HEK293T (cell line): ENCODE measurements around the gene BCAP31.

Experiments used
- CTCF ChIA-PET: fragments of 350-600 bp; formaldehyde crosslinking; extraction: SDS; loops from one replicate; lab custom pipeline; 2021; ENCODE audit warnings: antibody characterized with exemption, inconsistent platforms; lab: Yijun Ruan, JAX
- POLR2A ChIA-PET: fragments of 350-600 bp; formaldehyde crosslinking; extraction: SDS; loops from one replicate; lab custom pipeline; 2020; ENCODE audit warnings: antibody characterized with exemption, inconsistent platforms; lab: Yijun Ruan, JAX
- DNase-seq: peaks from one replicate; pipeline ENCODE4 v3.0.0; 2012; ENCODE audit warnings: mixed read lengths; ENCODE audit errors: extremely low spot score
- ARNT ChIP-seq: fragments of 450-650 bp; IDR thresholded peaks from 2 replicates; pipeline ENCODE4 v1.6.1; 2017; ENCODE audit warnings: mild to moderate bottlenecking
- BHLHE40 ChIP-seq: fragments of 450-650 bp; IDR thresholded peaks from 2 replicates; pipeline ENCODE4 v1.6.1; 2016; ENCODE audit warnings: mild to moderate bottlenecking, moderate library complexity, borderline replicate concordance
- CTBP1 ChIP-seq: fragments of 450-650 bp; IDR thresholded peaks from 2 replicates; pipeline ENCODE4 v1.6.1; 2016; ENCODE audit warnings: borderline replicate concordance
- ELF4 ChIP-seq: fragments of 450-650 bp; IDR thresholded peaks from 2 replicates; pipeline ENCODE4 v1.6.1; 2017; ENCODE audit warnings: antibody characterized with exemption
- FOXA1 ChIP-seq: fragments of 450-650 bp; IDR thresholded peaks from 2 replicates; pipeline ENCODE4 v1.6.1; 2016; ENCODE audit warnings: mild to moderate bottlenecking
- FOXM1 ChIP-seq: fragments of 450-650 bp; IDR thresholded peaks from 2 replicates; pipeline ENCODE4 v1.6.1; 2017; ENCODE audit warnings: mild to moderate bottlenecking, borderline replicate concordance
- HDGF ChIP-seq: fragments of 450-650 bp; IDR thresholded peaks from 2 replicates; pipeline ENCODE4 v1.6.1; 2017; ENCODE audit warnings: antibody characterized with exemption, borderline replicate concordance
- L3MBTL2 ChIP-seq: fragments of 450-650 bp; conservative IDR thresholded peaks from 2 replicates; pipeline ENCODE4 v1.6.1; 2016; ENCODE audit warnings: mild to moderate bottlenecking
- LEF1 ChIP-seq: fragments of 450-650 bp; IDR thresholded peaks from 2 replicates; pipeline ENCODE4 v1.6.1; 2017; ENCODE audit warnings: mild to moderate bottlenecking, borderline replicate concordance
- SUZ12 ChIP-seq: fragments of 450-650 bp; IDR thresholded peaks from 2 replicates; pipeline ENCODE4 v1.6.1; 2016; ENCODE audit warnings: mild to moderate bottlenecking
- TARDBP ChIP-seq: fragments of 450-650 bp; IDR thresholded peaks from 2 replicates; pipeline ENCODE4 v1.6.1; 2016
- ZNF384 ChIP-seq: fragments of 450-650 bp; IDR thresholded peaks from 2 replicates; pipeline ENCODE4 v1.6.1; 2016
- TF ChIP-seq, protein P1 (sequence below): fragments of 450-650 bp; IDR thresholded peaks from 2 replicates; pipeline ENCODE4 v1.6.1; 2016

The BCAP31 gene

GRCh38 chrX:153728095-153728494 lies 3.9 kb upstream of the BCAP31 start:
- TF ChIP-seq HDGF (no peak), ELF4 (no peak), ARNT (no peak), L3MBTL2 (no peak), TARDBP (no peak), FOXM1 (no peak), ZNF384 (no peak)
- DNase-seq: no peak
- ChIA-PET POLR2A (no interaction called here), CTCF (no interaction called here)

GRCh38 chrX:153727123-153727931 lies 3.1 kb upstream of the BCAP31 start:
- POLR2A ChIA-PET: no interaction called here
- CTCF ChIA-PET: interaction anchor here (0.6 kb wide), 1 partner anchor 235 kb away, joined by 4 read pairs; no protein-coding TSS in a partner anchor
- no peak for DNase-seq
- TF ChIP-seq TARDBP: no peak
- no peak for TF ChIP-seq ARNT
- no peak for TF ChIP-seq HDGF
- no peak for TF ChIP-seq FOXM1
- TF ChIP-seq ZNF384: no peak
- no peak for TF ChIP-seq BHLHE40
- TF ChIP-seq CTBP1: no peak
- TF ChIP-seq ELF4: no peak

- DNase-seq: no peak
- POLR2A ChIA-PET: no interaction called here
- TF ChIP-seq, protein P1, sequence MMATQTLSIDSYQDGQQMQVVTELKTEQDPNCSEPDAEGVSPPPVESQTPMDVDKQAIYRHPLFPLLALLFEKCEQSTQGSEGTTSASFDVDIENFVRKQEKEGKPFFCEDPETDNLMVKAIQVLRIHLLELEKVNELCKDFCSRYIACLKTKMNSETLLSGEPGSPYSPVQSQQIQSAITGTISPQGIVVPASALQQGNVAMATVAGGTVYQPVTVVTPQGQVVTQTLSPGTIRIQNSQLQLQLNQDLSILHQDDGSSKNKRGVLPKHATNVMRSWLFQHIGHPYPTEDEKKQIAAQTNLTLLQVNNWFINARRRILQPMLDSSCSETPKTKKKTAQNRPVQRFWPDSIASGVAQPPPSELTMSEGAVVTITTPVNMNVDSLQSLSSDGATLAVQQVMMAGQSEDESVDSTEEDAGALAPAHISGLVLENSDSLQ: no peak
- TF ChIP-seq ARNT (no peak), FOXA1 (no peak), L3MBTL2 (no peak), LEF1 (no peak), ELF4 (no peak)
- CTCF ChIA-PET: interaction anchor here (0.6 kb wide), 2 partner anchors 236 to 374 kb away, joined by 3 to 4 read pairs; no protein-coding TSS in a partner anchor
Observed at GRCh38 chrX:153726286-153727122, 2.3 kb upstream of the BCAP31 start.

GRCh38 chrX:153725832-153726285 lies 1.7 kb upstream of the BCAP31 start:
- no peak for TF ChIP-seq L3MBTL2
- ChIA-PET CTCF (interaction anchor here (0.6 kb wide), 1 partner anchor 373 kb away, joined by 3 read pairs; no protein-coding TSS in a partner anchor), POLR2A (no interaction called here)
- DNase-seq: no peak

GRCh38 chrX:153725039-153725831 lies 1.0 kb upstream of the BCAP31 start:
- DNase-seq: no peak
- CTCF ChIA-PET: no interaction called here
- TF ChIP-seq BHLHE40: no peak
- no peak for TF ChIP-seq ARNT
- TF ChIP-seq ELF4: no peak
- no peak for TF ChIP-seq TARDBP
- TF ChIP-seq FOXM1: no peak
- POLR2A ChIA-PET: no interaction called here

GRCh38 chrX:153723351-153724251 lies 586 bp downstream of the BCAP31 start:
- peak; percentile 51 for DNase-seq
- POLR2A ChIA-PET: interaction anchor here (1.4 kb wide), 1 partner anchor 10 kb away, joined by 5 read pairs; no protein-coding TSS in a partner anchor
- TF ChIP-seq SUZ12 (no peak), L3MBTL2 (peak; percentile 66)
- CTCF ChIA-PET: no interaction called here

- no peak for TF ChIP-seq HDGF
- CTCF ChIA-PET: no interaction called here
- POLR2A ChIA-PET: interaction anchor here (1.4 kb wide), 1 partner anchor 9 kb away, joined by 5 read pairs; no protein-coding TSS in a partner anchor
- DNase-seq: no peak
Observed at GRCh38 chrX:153722704-153723350, 1.4 kb downstream of the BCAP31 start.
